H1 (cell line): ENCODE data around the gene DCDC2. TPM values are rescaled to one million over a fixed set of nuclear protein-coding genes. Genes with fewer than 3 reads are reported as not detected.

Experiments
- CTCF ChIA-PET: fragments of 300-600 bp; sonication (Branson Sonifier 250); formaldehyde crosslinking; loops from one replicate; lab custom pipeline; 2021; ENCODE audit not compliant: partially characterized antibody; lab: Charles Lee
- POLR2A ChIA-PET: fragments of 300-600 bp; sonication (Branson Sonifier 250); formaldehyde crosslinking; loops from one replicate; lab custom pipeline; 2021; ENCODE audit warnings: inconsistent platforms; ENCODE audit not compliant: partially characterized antibody; lab: Charles Lee
- DNase-seq, 2 experiments: peaks; one replicate each; pipeline versions ENCODE4 v3.0.0 to v3.0.0-alpha.2; 2010 to 2022; ENCODE audit warnings: low spot score in 2 of 2, low read depth in 1 of 2, mixed read lengths in 1 of 2
- FAIRE-seq: peaks from 2 replicates; lab custom pipeline; 2011; peaks lifted over from hg19 to GRCh38; lab: Jason Lieb, UNC
- H2AFZ ChIP-seq: 2 replicates; pipeline ENCODE4 v1.8.1; 2012; ENCODE audit warnings: low read length, inconsistent platforms
- H2AK5ac ChIP-seq: 2 replicates; pipeline ENCODE4 v1.6.1; 2013; ENCODE audit warnings: low read depth, low read length
- H2BK120ac ChIP-seq: replicated peaks from 2 replicates; pipeline ENCODE3; 2013; ENCODE audit warnings: low read depth, low read length, inconsistent platforms
- H2BK12ac ChIP-seq: 2 replicates; pipeline ENCODE4 v1.6.1; 2013; ENCODE audit warnings: low read depth, low read length
- H2BK15ac ChIP-seq: 2 replicates; pipeline ENCODE4 v1.6.1; 2013; ENCODE audit warnings: low read length
- H2BK20ac ChIP-seq: 2 replicates; pipeline ENCODE4 v1.6.1; 2013; ENCODE audit warnings: low read length
- H2BK5ac ChIP-seq: 2 replicates; pipeline ENCODE4 v1.6.1; 2013; ENCODE audit warnings: low read depth, low read length
- H3K14ac ChIP-seq: 2 replicates; pipeline ENCODE4 v1.6.1; 2013; ENCODE audit warnings: inconsistent platforms; ENCODE audit not compliant: insufficient read length
- H3K18ac ChIP-seq: 2 replicates; pipeline ENCODE4 v1.6.1; 2013; ENCODE audit warnings: low read length; ENCODE audit errors: extremely low read depth
- H3K23ac ChIP-seq: 2 replicates; pipeline ENCODE4 v1.6.1; 2013; ENCODE audit warnings: inconsistent platforms; ENCODE audit not compliant: insufficient read length
- H3K23me2 ChIP-seq: 2 replicates; pipeline ENCODE4 v1.6.1; 2013; ENCODE audit warnings: low read depth, low read length
- H3K27ac ChIP-seq: 2 replicates; pipeline ENCODE4 v1.6.1; 2011; ENCODE audit warnings: low read depth, low read length, inconsistent platforms
- H3K27me3 ChIP-seq, 4 experiments: replicated peaks in 1 of 4; 1 replicate in 1 of 4; 2 replicates in 3 of 4; pipeline versions ENCODE4 v1.6.1 to v1.8.1; 2011 to 2013; ENCODE audit warnings: low read length in 3 of 4, mild to moderate bottlenecking in 3 of 4, inconsistent platforms in 2 of 4, mixed read lengths in 2 of 4, moderate library complexity in 1 of 4; ENCODE audit not compliant: control insufficient read depth in 3 of 4, insufficient read depth in 3 of 4; ENCODE audit errors: extremely low read depth in 1 of 4
- H3K36me3 ChIP-seq, 4 experiments: 2 replicates each; pipeline versions ENCODE4 v1.6.1 to v1.8.1; 2011 to 2013; ENCODE audit warnings: mild to moderate bottlenecking in 4 of 4, low read length in 3 of 4, moderate library complexity in 2 of 4, control low read depth in 1 of 4, inconsistent platforms in 1 of 4; ENCODE audit not compliant: insufficient read depth in 4 of 4, control insufficient read depth in 2 of 4
- H3K4ac ChIP-seq: replicated peaks from 2 replicates; pipeline ENCODE3; 2013; ENCODE audit warnings: low read length, low read depth, mixed read lengths, inconsistent platforms; ENCODE audit not compliant: insufficient read length
- H3K4me1 ChIP-seq, 4 experiments: replicated peaks in 1 of 4; 1 replicate in 1 of 4; 2 replicates in 3 of 4; pipeline versions ENCODE4 v1.6.1 to v1.8.1; 2011 to 2013; ENCODE audit warnings: low read length in 3 of 4, inconsistent platforms in 2 of 4, mixed read lengths in 1 of 4; ENCODE audit not compliant: insufficient read depth in 4 of 4, control insufficient read depth in 3 of 4
- H3K4me2 ChIP-seq, 2 experiments: 2 replicates each; pipeline versions ENCODE4 v1.6.1 to v1.8.1; 2011 to 2013; ENCODE audit warnings: low read depth in 2 of 2, low read length in 2 of 2, control low read depth in 1 of 2, inconsistent platforms in 1 of 2, mild to moderate bottlenecking in 1 of 2; ENCODE audit not compliant: insufficient read depth in 1 of 2
- H3K4me3 ChIP-seq, 4 experiments: fragments of 200-600, 300-600 bp in 1 of 4; sonication (generic), shearing (Covaris generic), sonication (Bioruptor Twin) in 1 of 4; 2 replicates each; pipeline versions ENCODE4 v1.5.1 to v1.8.1; 2011 to 2016; ENCODE audit warnings: low read length in 4 of 4, low read depth in 3 of 4, control low read depth in 2 of 4, inconsistent platforms in 2 of 4, mild to moderate bottlenecking in 2 of 4, mixed read lengths in 1 of 4, moderate library complexity in 1 of 4; ENCODE audit not compliant: insufficient read depth in 2 of 4; ENCODE audit errors: extremely low read depth in 1 of 4
- H3K56ac ChIP-seq: replicated peaks from 2 replicates; pipeline ENCODE3; 2013; ENCODE audit warnings: low read depth, mild to moderate bottlenecking, mixed read lengths, low read length, inconsistent platforms; ENCODE audit not compliant: insufficient read length
- H3K79me1 ChIP-seq: 2 replicates; pipeline ENCODE4 v1.6.1; 2013; ENCODE audit warnings: low read depth, low read length, control low read depth
- H3K79me2 ChIP-seq, 2 experiments: 2 replicates each; pipeline versions ENCODE4 v1.6.1 to v1.8.1; 2012 to 2013; ENCODE audit warnings: low read length in 2 of 2, mild to moderate bottlenecking in 2 of 2, inconsistent platforms in 1 of 2; ENCODE audit not compliant: insufficient read depth in 2 of 2, control insufficient read depth in 1 of 2
- H3K9ac ChIP-seq, 4 experiments: replicated peaks in 1 of 4; 1 replicate in 1 of 4; 2 replicates in 3 of 4; pipeline versions ENCODE4 v1.6.1 to v1.8.1; 2011 to 2013; ENCODE audit warnings: low read depth in 3 of 4, low read length in 3 of 4, control low read depth in 2 of 4, mild to moderate bottlenecking in 2 of 4, moderate library complexity in 2 of 4, inconsistent platforms in 1 of 4; ENCODE audit errors: extremely low read depth in 1 of 4
- H3K9me3 ChIP-seq, 2 experiments: 2 replicates each; pipeline versions ENCODE4 v1.6.1 to v1.8.1; 2012 to 2013; ENCODE audit warnings: mild to moderate bottlenecking in 2 of 2, moderate library complexity in 2 of 2, control low read depth in 1 of 2, inconsistent platforms in 1 of 2, low read depth in 1 of 2, low read length in 1 of 2, mixed read lengths in 1 of 2; ENCODE audit not compliant: insufficient read depth in 2 of 2
- H4K20me1 ChIP-seq, 2 experiments: replicated peaks in 1 of 2; 2 replicates each; pipeline versions ENCODE3 to v1.8.1; 2011 to 2013; ENCODE audit warnings: inconsistent platforms in 2 of 2, low read length in 2 of 2, mild to moderate bottlenecking in 1 of 2; ENCODE audit not compliant: insufficient read depth in 2 of 2, control insufficient read depth in 1 of 2
- H4K5ac ChIP-seq: 2 replicates; pipeline ENCODE4 v1.6.1; 2013; ENCODE audit warnings: low read length, low read depth, mixed read lengths, inconsistent platforms; ENCODE audit not compliant: insufficient read length
- H4K8ac ChIP-seq: 2 replicates; pipeline ENCODE4 v1.8.0; 2013; ENCODE audit warnings: mild to moderate bottlenecking, moderate library complexity, low read length, inconsistent platforms; ENCODE audit not compliant: insufficient read depth; ENCODE audit errors: extremely low read depth
- H4K91ac ChIP-seq: replicated peaks from 2 replicates; pipeline ENCODE3; 2013; ENCODE audit warnings: low read length, mixed read lengths, inconsistent platforms; ENCODE audit not compliant: insufficient read length
- ASH2L ChIP-seq: fragments of 200-600, 300-600 bp; sonication (generic); IDR thresholded peaks from one replicate; pipeline ENCODE4 v1.7.1; 2017; ENCODE audit warnings: low read length
- BACH1 ChIP-seq: IDR thresholded peaks from 2 replicates; pipeline ENCODE4 v1.6.1; 2012; ENCODE audit warnings: low read length, improper control_type of control experiment
- CBX5 ChIP-seq: fragments of 300-800, 300-1000 bp; sonication (generic); IDR thresholded peaks from 2 replicates; pipeline ENCODE4 v1.7.1; 2016; ENCODE audit warnings: antibody characterized with exemption, low read length, low read depth
- EGR1 ChIP-seq: IDR thresholded peaks from 2 replicates; pipeline ENCODE4 v1.6.1; 2011; ENCODE audit warnings: low read depth, low read length, borderline replicate concordance
- HDAC6 ChIP-seq: IDR thresholded peaks from one replicate; pipeline ENCODE4 v1.7.1; 2012; ENCODE audit warnings: low read depth, mild to moderate bottlenecking, inconsistent platforms, low read length, moderate library complexity
- JUN ChIP-seq: IDR thresholded peaks from 2 replicates; pipeline ENCODE4 v1.6.1; 2011; ENCODE audit warnings: low read depth, mild to moderate bottlenecking, improper control_type of control experiment, low read length
- KDM4A ChIP-seq: IDR thresholded peaks from one replicate; pipeline ENCODE4 v1.7.1; 2012; ENCODE audit warnings: low read depth, mild to moderate bottlenecking, moderate library complexity, low read length, inconsistent platforms; ENCODE audit not compliant: severe bottlenecking
- NANOG ChIP-seq: IDR thresholded peaks from 2 replicates; pipeline ENCODE4 v1.6.1; 2011; ENCODE audit warnings: low read length, low read depth, mild to moderate bottlenecking, inconsistent platforms; ENCODE audit not compliant: insufficient read depth, poor library complexity, severe bottlenecking
- RBBP5 ChIP-seq: IDR thresholded peaks from 2 replicates; pipeline ENCODE4 v1.7.1; 2012; ENCODE audit warnings: low read depth, mild to moderate bottlenecking, inconsistent platforms, low read length, moderate library complexity, borderline replicate concordance
- RNF2 ChIP-seq: fragments of 200-900, 300-1000 bp; sonication (generic); IDR thresholded peaks from 2 replicates; pipeline ENCODE4 v1.7.1; 2016; ENCODE audit warnings: borderline replicate concordance, low read depth, mild to moderate bottlenecking, antibody characterized with exemption, low read length; ENCODE audit not compliant: poor library complexity, severe bottlenecking; ENCODE audit errors: missing control alignments
- SAP30 ChIP-seq: fragments of 300-600 bp; sonication (generic); IDR thresholded peaks from 2 replicates; pipeline ENCODE4 v1.7.1; 2012; ENCODE audit warnings: low read length, moderate library complexity, mild to moderate bottlenecking, inconsistent platforms; ENCODE audit not compliant: insufficient read depth, insufficient replicate concordance
- SP1 ChIP-seq: IDR thresholded peaks from 2 replicates; pipeline ENCODE4 v1.6.1; 2011; ENCODE audit warnings: low read depth, low read length
- SP2 ChIP-seq: IDR thresholded peaks from 2 replicates; pipeline ENCODE4 v1.6.1; 2012; ENCODE audit warnings: mild to moderate bottlenecking, low read length, inconsistent platforms
- SP4 ChIP-seq: IDR thresholded peaks from 2 replicates; pipeline ENCODE4 v1.6.1; 2012; ENCODE audit warnings: low read length, inconsistent platforms
- TAF1 ChIP-seq: IDR thresholded peaks from 2 replicates; pipeline ENCODE4 v1.6.1; 2011; ENCODE audit warnings: mild to moderate bottlenecking, low read depth, low read length
- TCF12 ChIP-seq: IDR thresholded peaks from 2 replicates; pipeline ENCODE4 v1.6.1; 2011; ENCODE audit warnings: low read depth, mild to moderate bottlenecking, low read length
- WGBS, 2 experiments: shearing (Covaris generic) in 1 of 2; methylation state at CpG; one replicate each; pipeline versions ENCODE4 v1.1.6 to v1.1.7; 2013 to 2015; ENCODE audit warnings: low lambda C conversion rate in 2 of 2, mixed read lengths in 2 of 2, inconsistent platforms in 1 of 2, low coverage in 1 of 2, missing lambda C conversion rate in 1 of 2; ENCODE audit not compliant: insufficient replicate concordance in 2 of 2, insufficient coverage in 1 of 2, insufficient read length in 1 of 2; ENCODE audit errors: extremely low coverage in 1 of 2, missing lambda C conversion rate in 1 of 2; 5-methylcytosine and 5-hydroxymethylcytosine counted together
- polyA plus RNA-seq, 7 experiments: library from polyadenylated mRNA; depleted of rRNA in 3 of 7; stranded (reverse) in 5 of 7; unstranded in 2 of 7; fragments of >200 nt in 5 of 7; fragments of 200-250 nt in 2 of 7; gene quantifications; 1 replicate in 5 of 7; 2 replicates in 1 of 7; 4 replicates in 1 of 7; pipeline versions ENCODE4 v1.2.1 to v1.2.3, GENCODE V29; 2011 to 2013; ENCODE audit warnings: missing spikeins in 2 of 7, mixed read lengths in 2 of 7
- total RNA-seq: library from RNA; stranded (reverse); fragmentation: NEBNext Ultra II Directional; extraction: Animal tissue kit (Norgen Biotek cat#: 25700); gene quantifications from 2 replicates; pipeline ENCODE4 v1.2.1, GENCODE V29; 2021

Gene DCDC2
- total and polyA plus RNA-seq, 2 of the 8 experiments (the other 6 are each of a cell fraction or from before 2014, with no cell fraction given), result 0.03 to 0.15 TPM

DNA sequence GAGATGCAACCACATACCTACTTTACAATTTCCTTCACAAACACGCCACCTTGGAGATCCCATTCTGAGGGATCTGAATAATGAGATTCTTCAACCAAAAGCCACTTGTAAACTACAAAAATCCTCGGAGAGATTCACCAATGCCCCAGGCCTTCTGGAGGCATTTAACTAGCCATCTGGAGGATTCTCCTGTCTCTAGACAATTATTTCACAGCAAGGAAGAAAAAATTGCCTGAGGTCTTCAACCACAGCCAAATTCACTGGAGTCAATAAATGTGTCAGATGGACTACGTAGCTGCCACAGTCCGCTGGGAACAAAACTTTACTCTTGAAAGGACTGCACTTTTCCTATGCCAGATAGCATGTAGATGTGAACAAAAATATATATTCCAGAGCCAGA, 19.0 kb upstream of the DCDC2 start:
- Histone ChIP-seq H4K91ac (no peak overlapping the region), H3K27ac (no peak overlapping the region), H2BK120ac (no peak overlapping the region), H4K8ac (no peak overlapping the region), H3K27me3 (no peaks in the 10 kb centered on the region), H3K9ac (no peak overlapping the region), H3K36me3 (no peaks in the 10 kb centered on the region), H2BK15ac (no peak overlapping the region), H4K20me1 (no peaks in the 10 kb centered on the region), H3K9me3 (no peaks in the 10 kb centered on the region), H2AK5ac (no peak overlapping the region), H2AFZ (no peak overlapping the region), H3K23ac (no peak overlapping the region), H2BK20ac (no peak overlapping the region), H3K4me3 (no peak overlapping the region), H3K79me1 (no peaks in the 10 kb centered on the region), H2BK5ac (no peak overlapping the region), H3K4me2 (no peak overlapping the region), H3K56ac (no peak overlapping the region), H3K4ac (no peak overlapping the region), H3K79me2 (no peaks in the 10 kb centered on the region), H3K14ac (no peak overlapping the region), H4K5ac (no peak overlapping the region), H3K4me1 (no peaks in the 10 kb centered on the region), H3K18ac (no peak overlapping the region), H2BK12ac (no peak overlapping the region), H3K23me2 (peaks cover 3% of the 10 kb centered on the region; the same call in 1 of the 2 replicates)
- ChIA-PET CTCF (interaction anchor here (0.6 to 1.1 kb wide), 2 partner anchors 10 to 67 kb away, joined by 3 read pairs; no protein-coding TSS in a partner anchor), POLR2A (no interaction called here)
- FAIRE-seq (no peak), DNase-seq (no peak)
- WGBS, 2 experiments, result 90% methylated on average over 4 of the region's 4 CpGs; no CpG with 5 or more reads in 1 of the 2 experiments
- TF ChIP-seq CBX5, result no peak
- TF ChIP-seq RBBP5, result no peak
- no peak for TF ChIP-seq SAP30
- TF ChIP-seq TCF12, result no peak
- no peak for TF ChIP-seq ASH2L
- TF ChIP-seq TAF1, result no peak
- no peak for TF ChIP-seq HDAC6
- TF ChIP-seq RNF2, result no peak
- TF ChIP-seq SP2, result no peak
- TF ChIP-seq SP1, result no peak
- no peak for TF ChIP-seq EGR1
- no peak for TF ChIP-seq JUN
- no peak for TF ChIP-seq NANOG
- no peak for TF ChIP-seq BACH1
- no peak for TF ChIP-seq KDM4A
- TF ChIP-seq SP4, result no peak
